Measurements from ENCODE around the gene POLR3H.

The POLR3H gene

GRCh38 chr22:41481131-41481830 lies 63.0 kb downstream of the POLR3H start:
- no peak for DNase-seq

DNA sequence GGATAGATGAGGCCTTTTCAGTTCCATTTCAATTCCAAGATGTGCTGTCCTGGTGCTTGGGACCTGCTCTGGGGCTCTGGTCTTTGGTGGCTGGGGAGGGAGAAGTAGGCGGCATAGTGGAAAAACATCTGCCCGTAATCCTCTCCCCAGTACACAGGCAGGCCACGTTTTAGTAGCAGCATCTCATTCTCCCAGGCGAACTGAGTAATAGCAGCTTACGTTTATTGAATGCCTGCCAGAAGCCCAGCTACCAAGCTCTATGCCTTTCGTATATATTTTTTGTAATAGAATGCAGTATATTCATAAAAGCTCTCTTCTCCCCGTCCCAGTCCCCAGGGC lies 63.9 kb downstream of the POLR3H start:
- DNase-seq: no peak

DNA sequence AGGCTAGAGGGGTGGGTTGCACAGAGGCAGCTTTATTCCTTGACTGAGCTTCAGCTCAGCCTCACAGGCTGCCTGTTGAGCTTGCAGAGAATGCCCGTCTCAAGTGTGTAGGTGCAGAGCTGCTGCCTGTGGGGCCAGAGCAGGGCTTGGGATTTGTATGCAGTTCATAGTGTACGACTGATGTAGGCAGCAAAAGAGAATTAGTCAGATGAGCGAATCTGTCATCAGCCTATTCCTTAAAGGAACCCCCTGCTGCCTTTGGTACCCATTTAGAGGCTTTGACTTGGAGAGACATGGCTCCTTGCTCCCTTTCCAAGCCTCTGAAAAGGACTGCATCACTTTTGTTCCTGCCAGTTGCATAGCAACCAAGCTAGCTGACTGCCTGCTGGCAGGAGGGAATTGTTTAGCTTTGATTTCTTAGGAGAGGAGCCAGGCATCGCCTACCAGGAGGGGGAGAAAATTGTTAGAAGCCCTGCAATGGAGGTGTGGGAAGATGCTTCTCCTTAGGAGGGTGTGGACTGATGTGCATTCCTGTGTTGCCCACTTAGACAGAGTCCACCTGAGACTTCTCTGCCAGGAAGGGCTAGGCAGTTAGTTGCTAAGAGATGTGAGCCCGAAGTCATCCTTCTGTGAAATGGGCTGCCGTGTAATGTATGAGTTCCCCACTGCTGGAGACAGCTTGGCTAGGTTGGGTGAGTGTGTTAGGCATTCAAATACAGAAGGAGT lies 64.4 kb downstream of the POLR3H start:
- no peak for DNase-seq

DNA sequence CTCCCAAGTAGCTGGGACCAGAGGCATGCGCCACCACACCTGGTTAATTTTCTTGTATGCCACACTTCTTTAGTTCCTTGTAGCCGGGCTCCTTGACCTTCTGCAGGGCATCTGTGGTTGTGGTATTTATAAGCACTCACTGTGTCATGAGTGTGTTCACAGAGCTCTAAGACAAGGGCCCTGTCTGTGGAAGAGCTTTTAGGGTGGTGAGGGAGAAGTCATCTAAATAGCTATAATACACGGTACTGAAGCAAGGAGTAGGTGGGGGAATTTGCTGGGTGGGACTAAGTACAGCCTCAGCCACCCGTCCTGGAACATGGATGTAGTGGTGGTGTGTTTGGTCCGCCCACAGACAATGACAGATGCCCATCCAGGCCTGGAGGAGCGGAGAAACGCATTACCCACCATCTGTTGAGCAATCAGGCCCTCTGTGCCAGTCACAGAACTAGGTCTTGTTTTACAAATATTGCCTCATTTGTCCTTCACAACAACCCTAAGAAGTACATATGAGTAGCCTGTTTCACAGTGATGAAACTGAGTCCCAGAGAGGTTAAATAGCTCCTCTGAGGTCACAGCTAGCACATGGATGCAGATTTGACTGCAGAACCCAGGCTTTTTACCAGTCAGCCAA lies 65.3 kb downstream of the POLR3H start:
- no peak for DNase-seq

DNA sequence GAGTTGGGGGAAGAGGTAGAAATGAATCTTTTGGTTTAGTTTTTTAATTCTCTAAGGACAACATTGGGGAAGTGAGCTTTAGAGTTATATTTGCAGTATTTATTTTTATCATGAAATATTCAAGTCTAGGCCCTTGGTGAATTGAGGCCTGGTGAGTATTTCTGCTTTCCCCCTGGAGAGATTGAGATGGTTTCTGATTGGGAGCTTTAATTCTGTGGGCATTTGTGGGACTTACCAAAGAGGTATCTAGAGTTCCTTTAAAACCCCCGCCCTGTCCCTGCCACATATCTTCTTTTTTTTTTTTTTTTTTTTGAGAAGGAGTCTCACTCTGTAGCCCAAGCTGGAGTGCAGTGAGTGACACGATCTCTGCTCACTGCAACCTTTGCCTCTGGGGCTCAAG lies 65.8 kb downstream of the POLR3H start:
- DNase-seq: no peak
